Heart right ventricle (tissue), 16 donors: ENCODE measurements around the gene PPFIBP1. TPM values are rescaled to one million over a fixed set of nuclear protein-coding genes. Genes with fewer than 3 reads are reported as not detected.

ENCODE experiments used
- ATAC-seq, 8 donors: fragments of 200-7000 bp; cut with Tn5 transposase; one replicate each; pipeline ENCODE4 v1.9.1; 2020; ENCODE audit warnings: mild to moderate bottlenecking in 8 of 8, moderate library complexity in 8 of 8, moderate number of reproducible peaks in 1 of 8
- DNase-seq, 2 donors: peaks; one replicate each; pipeline ENCODE4 v3.0.0-alpha.2; 2020
- H3K27ac ChIP-seq, 10 donors: fragments of 200-600 bp; sonication (generic) in 2 of 10; one replicate each; pipeline versions ENCODE4 v1.5.0 to v1.8.0; 2020 to 2022; ENCODE audit warnings: mild to moderate bottlenecking in 3 of 10
- H3K27me3 ChIP-seq, 7 donors: fragments of 200-600 bp; one replicate each; pipeline ENCODE4 v1.8.0; 2021 to 2022; ENCODE audit warnings: mild to moderate bottlenecking in 2 of 7
- H3K36me3 ChIP-seq, 9 donors: fragments of 200-600 bp; sonication (generic) in 1 of 9; one replicate each; pipeline versions ENCODE4 v1.5.0 to v1.8.0; 2020 to 2022; ENCODE audit warnings: mild to moderate bottlenecking in 2 of 9
- H3K4me1 ChIP-seq, 9 donors: fragments of 200-600 bp; sonication (generic) in 1 of 9; one replicate each; pipeline versions ENCODE4 v1.5.0 to v1.8.0; 2020 to 2022; ENCODE audit warnings: mild to moderate bottlenecking in 4 of 9
- H3K4me3 ChIP-seq, 10 donors: fragments of 200-600 bp; sonication (generic) in 2 of 10; one replicate each; pipeline versions ENCODE4 v1.5.0 to v1.8.0; 2020 to 2022; ENCODE audit warnings: mild to moderate bottlenecking in 7 of 10, moderate library complexity in 2 of 10
- H3K9me3 ChIP-seq, 11 donors: fragments of 200-600 bp in 10 of 11; sonication (generic) in 2 of 11; one replicate each; pipeline versions ENCODE4 v1.5.0 to v1.8.0; 2013 to 2022; ENCODE audit warnings: mild to moderate bottlenecking in 2 of 11, control low read depth in 1 of 11, moderate library complexity in 1 of 11
- WGBS, 2 donors: extraction: QIAGEN DNeasy Blood & Tissue Kit; methylation state at CpG; one replicate each; pipeline ENCODE4 v1.1.7; 2013; ENCODE audit warnings: inconsistent platforms in 1 of 2; 5-methylcytosine and 5-hydroxymethylcytosine counted together
- intact Hi-C, 10 donors: fragments of 100-400 bp; cut with DNase I; formaldehyde crosslinking; loops; one replicate each; pipeline versions ENCODE4 v1.11.1 to v1.14.2; 2022
- polyA plus RNA-seq, 2 donors: library from polyadenylated mRNA; stranded (reverse); fragments of 200-250 nt; gene quantifications; one replicate each; pipeline ENCODE4 v1.2.3, GENCODE V29; 2013
- total RNA-seq, 10 donors: library from RNA; stranded (reverse); fragmentation: NEBNext Ultra II Directional in 3 of 10; extraction: Animal tissue kit (Norgen Biotek cat#: 25700) in 3 of 10; gene quantifications; one replicate each; pipeline versions ENCODE4 v1.2.1 to v1.2.4, GENCODE V29; 2021 to 2023
- TF ChIP-seq, protein P1 (sequence below), 9 donors: fragments of 200-600 bp; sonication (generic) in 2 of 9; IDR thresholded peaks; one replicate each; pipeline versions ENCODE4 v1.5.0 to v1.8.0; 2021 to 2022; ENCODE audit warnings: antibody characterized with exemption in 9 of 9, mild to moderate bottlenecking in 5 of 9, moderate library complexity in 1 of 9
- donor health status: Arrhythmogenic right ventricular cardiomyopathy.
- donor health status: ischemic (EF 13 %, LVEDD 7.1; RV severe dilation, severe dysfunction).
- donor health status: healthy with polysubstance abuse.
- donor health status: DM: no; HTN: yes; CAD: no.
- donor health status: DM: no; HTN: no; CAD: no.
- donor health status: ischemic (EF 25% LVEDD 6.9; RV normal size, moderate dysfunction).
- donor health status: ischemic (EF 25% LVEDD 5.7; RV mildly dilated, moderate dysfunction).
- donor health status: healthy.
- donor health status: DM: yes; HTN: yes; CAD: no.
- donor health status: Ischemic cardiomyopathy.
- donor health status: ischemic (EF 35%, LVEDD 5.7; RV mildly dilated, moderate dysfunction).
- donor health status: nonischemic (EF 11% LVEDD 7.7; RV severe dilation, severe dysfunction).
- donor health status: DM: yes; HTN: yes; CAD: no.
- donor health status: PGD.
- donor health status: ischemic (EF 29% LVEDD 5.4; RV normal size, mild dysfunction).
- donor health status: nonischemic (EF 23%, LVEDD 6.1; RV moderate dilation, normal function).

Gene PPFIBP1
- total and polyA plus RNA-seq, 12 donors: 22.9 to 450 (median 314) TPM

DNA sequence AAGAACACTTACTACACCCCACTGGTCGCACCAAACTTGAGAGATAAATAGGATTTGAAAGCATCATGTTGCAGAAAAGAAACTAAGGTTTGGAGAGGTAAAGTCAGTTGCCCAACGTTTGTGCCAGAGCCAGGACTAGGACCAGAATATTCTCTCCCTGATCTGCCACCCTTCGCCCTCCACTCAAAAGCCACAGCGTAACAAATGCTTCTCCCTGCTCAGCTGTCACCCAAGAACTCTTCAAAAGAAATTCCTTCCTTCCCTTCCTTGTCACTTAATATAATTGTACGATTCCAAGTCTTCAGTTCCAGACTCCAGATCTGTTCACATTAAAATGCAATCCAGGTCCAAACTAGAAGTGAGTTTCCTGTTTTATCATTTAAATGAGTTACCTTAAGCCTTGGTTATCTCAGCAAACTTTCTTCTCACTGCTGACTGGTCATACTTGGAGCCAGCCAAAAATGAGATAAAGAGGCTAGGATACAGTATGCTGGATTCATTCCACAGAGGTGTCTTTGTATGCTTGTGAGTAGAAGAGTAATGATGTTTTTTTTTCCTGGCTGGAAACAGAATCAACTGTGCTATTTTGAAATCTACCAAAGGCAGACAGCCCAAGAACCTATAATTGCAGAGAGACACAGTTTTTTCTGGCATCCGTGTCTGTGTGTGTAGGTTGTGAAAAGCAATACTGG, 12.8 kb upstream of the PPFIBP1 start:
- intact Hi-C loops: loop anchor here in 1 of 10 donors (5.0 kb wide), 1 partner anchor 79 kb away; no protein-coding TSS in a partner anchor
- TF ChIP-seq, protein P1, sequence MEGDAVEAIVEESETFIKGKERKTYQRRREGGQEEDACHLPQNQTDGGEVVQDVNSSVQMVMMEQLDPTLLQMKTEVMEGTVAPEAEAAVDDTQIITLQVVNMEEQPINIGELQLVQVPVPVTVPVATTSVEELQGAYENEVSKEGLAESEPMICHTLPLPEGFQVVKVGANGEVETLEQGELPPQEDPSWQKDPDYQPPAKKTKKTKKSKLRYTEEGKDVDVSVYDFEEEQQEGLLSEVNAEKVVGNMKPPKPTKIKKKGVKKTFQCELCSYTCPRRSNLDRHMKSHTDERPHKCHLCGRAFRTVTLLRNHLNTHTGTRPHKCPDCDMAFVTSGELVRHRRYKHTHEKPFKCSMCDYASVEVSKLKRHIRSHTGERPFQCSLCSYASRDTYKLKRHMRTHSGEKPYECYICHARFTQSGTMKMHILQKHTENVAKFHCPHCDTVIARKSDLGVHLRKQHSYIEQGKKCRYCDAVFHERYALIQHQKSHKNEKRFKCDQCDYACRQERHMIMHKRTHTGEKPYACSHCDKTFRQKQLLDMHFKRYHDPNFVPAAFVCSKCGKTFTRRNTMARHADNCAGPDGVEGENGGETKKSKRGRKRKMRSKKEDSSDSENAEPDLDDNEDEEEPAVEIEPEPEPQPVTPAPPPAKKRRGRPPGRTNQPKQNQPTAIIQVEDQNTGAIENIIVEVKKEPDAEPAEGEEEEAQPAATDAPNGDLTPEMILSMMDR (IDR thresholded peaks at IDR 0.05): no peak
- Histone ChIP-seq H3K27ac (peak overlapping the region; percentile 24 to 82 (median 67)), H3K4me1 (peaks cover 0 to 28% (median 16%) of the 10 kb centered on the region in 9 donors), H3K4me3 (no peak overlapping the region), H3K9me3 (peaks cover 0 to 9% (median 0%) of the 10 kb centered on the region in 11 donors), H3K36me3 (no peaks in the 10 kb centered on the region), H3K27me3 (no peaks in the 10 kb centered on the region)
- DNase-seq (no peak), ATAC-seq (peak; percentile 32 to 70 (median 54))
- 41 to 51% methylated on average over 6 of the region's 6 CpGs for WGBS, 2 donors

DNA sequence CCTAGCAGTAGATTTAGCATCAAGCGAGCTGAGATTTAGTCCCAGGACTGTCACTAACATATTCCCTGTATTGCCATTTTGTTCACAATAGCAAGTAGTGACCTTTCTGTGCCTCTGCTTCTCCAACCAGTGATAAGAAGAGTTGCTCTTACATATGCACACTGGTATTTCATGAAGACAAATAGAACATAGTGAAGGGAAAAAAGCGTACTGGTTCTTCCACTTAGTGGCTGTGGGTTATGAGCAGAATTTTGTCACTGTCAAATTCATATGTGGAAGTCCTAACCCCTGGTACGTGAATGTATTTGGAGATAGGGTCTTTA, 12.3 kb upstream of the PPFIBP1 start:
- ATAC-seq: peak; percentile 36 to 77 (median 56)
- 43 to 54% methylated on average over 3 of the region's 3 CpGs for WGBS, 2 donors
- peak overlapping the region; percentile 24 to 82 (median 67) for H3K27ac ChIP-seq

DNA sequence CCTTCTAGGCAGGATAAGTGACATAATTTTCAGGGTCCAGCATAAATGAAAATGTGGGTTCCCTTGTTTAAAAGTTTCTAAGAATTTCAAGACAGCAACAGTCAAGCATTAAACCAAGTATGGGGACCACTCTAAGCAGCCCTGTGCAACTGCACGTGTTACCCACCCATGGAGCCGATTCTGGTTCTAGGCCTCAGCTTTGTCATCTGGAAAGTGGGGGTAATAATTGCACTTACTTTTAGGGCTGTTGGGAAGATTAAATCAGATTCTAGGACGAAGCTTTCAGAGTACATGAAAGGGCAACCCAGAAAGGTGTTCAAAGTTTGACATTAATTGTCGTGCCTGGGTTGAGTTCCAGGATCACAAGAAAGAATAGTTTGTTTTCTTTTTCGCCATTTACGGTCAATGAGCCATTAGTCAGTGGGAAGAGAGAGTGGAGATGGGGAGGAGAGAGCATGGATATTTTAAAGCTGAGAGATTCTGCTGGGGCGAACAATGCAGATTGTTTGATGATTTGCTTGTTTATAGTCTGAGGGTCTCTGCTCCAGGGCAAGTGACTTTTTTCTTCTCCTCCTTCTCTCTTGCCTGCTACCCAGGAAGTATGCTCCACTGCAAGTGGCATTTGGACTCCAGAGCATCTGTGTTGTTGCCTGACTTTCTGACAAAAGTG, 10.7 kb upstream of the PPFIBP1 start:
- TF ChIP-seq, protein P1 (IDR thresholded peaks at IDR 0.05): no peak
- ATAC-seq: no peak
- no peak for DNase-seq
- Histone ChIP-seq H3K4me3 (no peak overlapping the region), H3K36me3 (no peaks in the 10 kb centered on the region), H3K9me3 (no peaks in the 10 kb centered on the region), H3K27me3 (no peaks in the 10 kb centered on the region), H3K4me1 (peaks cover 0 to 26% (median 16%) of the 10 kb centered on the region in 9 donors), H3K27ac (peak overlapping the region in 6 of 10 donors; percentile 8 to 82 (median 73))
- WGBS, 2 donors: 95 to 98% methylated on average over 7 of the region's 7 CpGs
- intact Hi-C loops: loop anchor here in 1 of 10 donors (5.0 kb wide), 1 partner anchor 81 kb away; no protein-coding TSS in a partner anchor

More for the DNA sequence above, 12.3 kb upstream of the PPFIBP1 start:
- intact Hi-C loops: loop anchor here in 1 of 10 donors (5.0 kb wide), 1 partner anchor 79 kb away; no protein-coding TSS in a partner anchor
- TF ChIP-seq, protein P1 (IDR thresholded peaks at IDR 0.05): no peak
- peaks cover 0 to 7% (median 0%) of the 10 kb centered on the region in 11 donors for H3K9me3 ChIP-seq
- no peaks in the 10 kb centered on the region for H3K27me3 ChIP-seq
- H3K4me3 ChIP-seq: no peak overlapping the region
- H3K4me1 ChIP-seq: peaks cover 0 to 26% (median 16%) of the 10 kb centered on the region in 9 donors
- DNase-seq: no peak
- H3K36me3 ChIP-seq: no peaks in the 10 kb centered on the region

DNA sequence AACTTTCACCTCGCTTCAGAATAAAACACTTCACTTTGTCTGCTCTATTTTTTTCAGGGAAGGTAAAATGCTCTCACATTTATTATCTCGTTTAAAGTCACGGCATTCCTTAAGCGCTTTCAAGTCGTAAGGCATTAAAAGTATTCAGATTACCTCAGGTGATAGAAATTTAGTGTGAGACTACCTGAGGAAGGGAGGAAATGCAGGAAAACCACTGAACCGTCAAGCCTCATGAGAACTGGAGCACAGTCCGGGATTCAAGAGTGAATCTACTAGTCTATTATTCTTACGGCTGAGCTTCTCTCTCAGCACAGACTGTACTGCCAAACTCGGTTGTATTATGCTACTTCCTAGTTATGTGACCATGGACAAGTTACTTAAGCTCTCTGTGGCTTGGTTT, 8.3 kb upstream of the PPFIBP1 start:
- Histone ChIP-seq H3K27me3 (no peaks in the 10 kb centered on the region), H3K4me3 (no peak overlapping the region), H3K36me3 (no peaks in the 10 kb centered on the region), H3K9me3 (no peaks in the 10 kb centered on the region), H3K27ac (no peak overlapping the region), H3K4me1 (peaks cover 0 to 27% (median 16%) of the 10 kb centered on the region in 9 donors)
- WGBS, 2 donors: 63 to 74% methylated on average over 9 of the region's 9 CpGs
- intact Hi-C loops: no loop called here
- DNase-seq (no peak), ATAC-seq (peak in 1 of 8 donors; percentile 47)
- TF ChIP-seq, protein P1 (IDR thresholded peaks at IDR 0.05): no peak
